A549 (cell line): ENCODE data around the gene UBA3.

Experiments
- CBX2 ChIP-seq: fragments of 200-600 bp; sonication (generic); IDR thresholded peaks from 2 replicates; pipeline ENCODE4 v1.6.1; 2016; ENCODE audit warnings: low read depth, mild to moderate bottlenecking, borderline replicate concordance
- CEBPB ChIP-seq, 2 experiments: fragments of >200 bp in 1 of 2; sonication (Bioruptor Twin) in 1 of 2; formaldehyde crosslinking in 1 of 2; IDR thresholded peaks; 2 replicates each; pipeline ENCODE4 v1.6.1; 2012 to 2016
- CTCF ChIP-seq: fragments of >200 bp; sonication (Bioruptor Twin); formaldehyde crosslinking; IDR thresholded peaks from 3 replicates; pipeline ENCODE4 v1.5.1; 2016
- E2F6 ChIP-seq: IDR thresholded peaks from 2 replicates; pipeline ENCODE4 v1.6.1; 2012; ENCODE audit warnings: low read depth, borderline replicate concordance
- EP300 ChIP-seq, 2 experiments: fragments of >200 bp; sonication (Bioruptor Twin); formaldehyde crosslinking; IDR thresholded peaks; 2 replicates in 1 of 2; 3 replicates in 1 of 2; pipeline ENCODE4 v1.6.1; 2016 to 2017
- KDM1A ChIP-seq: fragments of 200-600 bp; sonication (generic); IDR thresholded peaks from 2 replicates; pipeline ENCODE4 v1.6.1; 2016; ENCODE audit warnings: low read depth, mild to moderate bottlenecking
- MAX ChIP-seq: IDR thresholded peaks from 2 replicates; pipeline ENCODE4 v1.6.1; 2012
- PBX3 ChIP-seq: IDR thresholded peaks from 2 replicates; pipeline ENCODE4 v1.6.1; 2012
- PHF8 ChIP-seq: fragments of 200-600 bp; sonication (generic); IDR thresholded peaks from 2 replicates; pipeline ENCODE4 v1.6.1; 2016; ENCODE audit warnings: low read depth, mild to moderate bottlenecking, antibody characterized with exemption, moderate library complexity, borderline replicate concordance
- POLR2A ChIP-seq: IDR thresholded peaks from 2 replicates; pipeline ENCODE4 v1.6.1; 2012; ENCODE audit warnings: mild to moderate bottlenecking, low read length
- USF2 ChIP-seq: fragments of 450-650 bp; IDR thresholded peaks from 2 replicates; pipeline ENCODE4 v1.6.1; 2014; ENCODE audit warnings: antibody characterized with exemption
- ZFP36 ChIP-seq: fragments of 450-650 bp; IDR thresholded peaks from 2 replicates; pipeline ENCODE4 v1.6.1; 2014; ENCODE audit warnings: borderline replicate concordance; ENCODE audit not compliant: partially characterized antibody
- TF ChIP-seq, protein P1 (sequence below): fragments of 200-600 bp; sonication (generic); IDR thresholded peaks from 2 replicates; pipeline ENCODE4 v1.6.1; 2016; ENCODE audit warnings: antibody characterized with exemption, mild to moderate bottlenecking, moderate library complexity

GRCh38 chr3:69012800-69013252 lies 67.3 kb downstream of the UBA3 start:
- TF ChIP-seq MAX (no peak), KDM1A (no peak), EP300 (IDR thresholded peaks at IDR 0.05) (no peak), POLR2A (no peak), CTCF (no peak), ZFP36 (no peak), USF2 (no peak), CEBPB (IDR thresholded peaks at IDR 0.05) (no peak), CBX2 (no peak), E2F6 (no peak), PBX3 (no peak), PHF8 (no peak)
- TF ChIP-seq, protein P1, sequence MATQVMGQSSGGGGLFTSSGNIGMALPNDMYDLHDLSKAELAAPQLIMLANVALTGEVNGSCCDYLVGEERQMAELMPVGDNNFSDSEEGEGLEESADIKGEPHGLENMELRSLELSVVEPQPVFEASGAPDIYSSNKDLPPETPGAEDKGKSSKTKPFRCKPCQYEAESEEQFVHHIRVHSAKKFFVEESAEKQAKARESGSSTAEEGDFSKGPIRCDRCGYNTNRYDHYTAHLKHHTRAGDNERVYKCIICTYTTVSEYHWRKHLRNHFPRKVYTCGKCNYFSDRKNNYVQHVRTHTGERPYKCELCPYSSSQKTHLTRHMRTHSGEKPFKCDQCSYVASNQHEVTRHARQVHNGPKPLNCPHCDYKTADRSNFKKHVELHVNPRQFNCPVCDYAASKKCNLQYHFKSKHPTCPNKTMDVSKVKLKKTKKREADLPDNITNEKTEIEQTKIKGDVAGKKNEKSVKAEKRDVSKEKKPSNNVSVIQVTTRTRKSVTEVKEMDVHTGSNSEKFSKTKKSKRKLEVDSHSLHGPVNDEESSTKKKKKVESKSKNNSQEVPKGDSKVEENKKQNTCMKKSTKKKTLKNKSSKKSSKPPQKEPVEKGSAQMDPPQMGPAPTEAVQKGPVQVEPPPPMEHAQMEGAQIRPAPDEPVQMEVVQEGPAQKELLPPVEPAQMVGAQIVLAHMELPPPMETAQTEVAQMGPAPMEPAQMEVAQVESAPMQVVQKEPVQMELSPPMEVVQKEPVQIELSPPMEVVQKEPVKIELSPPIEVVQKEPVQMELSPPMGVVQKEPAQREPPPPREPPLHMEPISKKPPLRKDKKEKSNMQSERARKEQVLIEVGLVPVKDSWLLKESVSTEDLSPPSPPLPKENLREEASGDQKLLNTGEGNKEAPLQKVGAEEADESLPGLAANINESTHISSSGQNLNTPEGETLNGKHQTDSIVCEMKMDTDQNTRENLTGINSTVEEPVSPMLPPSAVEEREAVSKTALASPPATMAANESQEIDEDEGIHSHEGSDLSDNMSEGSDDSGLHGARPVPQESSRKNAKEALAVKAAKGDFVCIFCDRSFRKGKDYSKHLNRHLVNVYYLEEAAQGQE = no peak
